ENCODE measurements around the gene SPTBN5.

GRCh38 chr15:41872166-41872747 is 21.6 kb downstream of the SPTBN5 start:
- no peak for TF ChIP-seq POLR2A (IDR thresholded peaks at IDR 0.05; ENCODE audit: low read length)
- TF ChIP-seq GATA1 (IDR thresholded peaks at IDR 0.05; ENCODE audit: low read depth, low read length) = no peak

Measured in erythroblast (primary cell).